Vagina (tissue), 2 donors: Measurements from ENCODE around the gene KIF1A.

Experiments
- POLR2A ChIP-seq, 2 donors: fragments of 450-650 bp; IDR thresholded peaks; one replicate each; pipeline ENCODE4 v1.6.1; 2017; ENCODE audit warnings: antibody characterized with exemption in 2 of 2, mild to moderate bottlenecking in 2 of 2, moderate library complexity in 2 of 2
- POLR2AphosphoS5 ChIP-seq, 2 donors: sonication (generic); formaldehyde crosslinking; IDR thresholded peaks; one replicate each; pipeline ENCODE4 v1.9.0; 2017; ENCODE audit warnings: antibody characterized with exemption in 2 of 2, mild to moderate bottlenecking in 2 of 2, low read depth in 1 of 2; ENCODE audit not compliant: insufficient read depth in 1 of 2
- TF ChIP-seq, protein P1 (sequence below), 3 experiments: fragments of 450-650 bp in 2 of 3; fragments of 200-600 bp in 1 of 3; sonication (generic) in 1 of 3; IDR thresholded peaks; one replicate each; pipeline ENCODE4 v1.5.1; 2017 to 2019; ENCODE audit warnings: antibody characterized with exemption in 3 of 3, mild to moderate bottlenecking in 2 of 3, moderate library complexity in 2 of 3

DNA sequence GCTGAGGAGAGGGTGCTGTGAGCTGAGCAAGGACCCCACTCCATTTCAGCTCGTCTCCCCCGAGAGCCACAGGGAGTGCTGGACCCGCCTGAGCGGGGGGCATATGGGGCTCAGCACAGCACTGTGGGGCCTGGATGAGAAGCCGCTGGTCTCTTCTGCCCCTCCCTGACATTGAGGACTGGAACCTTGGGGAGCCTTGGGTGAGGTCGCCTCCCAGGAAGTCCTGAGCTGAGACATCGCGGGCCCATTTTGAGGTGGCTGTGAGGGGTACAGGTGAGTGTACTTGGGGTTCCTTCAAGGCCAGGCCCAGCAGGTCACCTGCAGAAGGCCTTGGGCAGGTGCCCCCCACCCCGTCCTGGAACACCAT, 131.5 kb downstream of the KIF1A start:
- TF ChIP-seq, protein P1, sequence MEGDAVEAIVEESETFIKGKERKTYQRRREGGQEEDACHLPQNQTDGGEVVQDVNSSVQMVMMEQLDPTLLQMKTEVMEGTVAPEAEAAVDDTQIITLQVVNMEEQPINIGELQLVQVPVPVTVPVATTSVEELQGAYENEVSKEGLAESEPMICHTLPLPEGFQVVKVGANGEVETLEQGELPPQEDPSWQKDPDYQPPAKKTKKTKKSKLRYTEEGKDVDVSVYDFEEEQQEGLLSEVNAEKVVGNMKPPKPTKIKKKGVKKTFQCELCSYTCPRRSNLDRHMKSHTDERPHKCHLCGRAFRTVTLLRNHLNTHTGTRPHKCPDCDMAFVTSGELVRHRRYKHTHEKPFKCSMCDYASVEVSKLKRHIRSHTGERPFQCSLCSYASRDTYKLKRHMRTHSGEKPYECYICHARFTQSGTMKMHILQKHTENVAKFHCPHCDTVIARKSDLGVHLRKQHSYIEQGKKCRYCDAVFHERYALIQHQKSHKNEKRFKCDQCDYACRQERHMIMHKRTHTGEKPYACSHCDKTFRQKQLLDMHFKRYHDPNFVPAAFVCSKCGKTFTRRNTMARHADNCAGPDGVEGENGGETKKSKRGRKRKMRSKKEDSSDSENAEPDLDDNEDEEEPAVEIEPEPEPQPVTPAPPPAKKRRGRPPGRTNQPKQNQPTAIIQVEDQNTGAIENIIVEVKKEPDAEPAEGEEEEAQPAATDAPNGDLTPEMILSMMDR (IDR thresholded peaks at IDR 0.05), result no peak
- TF ChIP-seq POLR2AphosphoS5 (IDR thresholded peaks at IDR 0.05; ENCODE audit: insufficient read depth in 1 of 2, low read depth in 1 of 2), result no peak
- no peak for TF ChIP-seq POLR2A (IDR thresholded peaks at IDR 0.05)
